G401.6 (cell line): ENCODE data around the gene SPDEF.

Experiments used
- FAIRE-seq: peaks from 2 replicates; lab custom pipeline; 2012; peaks lifted over from hg19 to GRCh38; lab: Jason Lieb, UNC

The SPDEF gene

DNA sequence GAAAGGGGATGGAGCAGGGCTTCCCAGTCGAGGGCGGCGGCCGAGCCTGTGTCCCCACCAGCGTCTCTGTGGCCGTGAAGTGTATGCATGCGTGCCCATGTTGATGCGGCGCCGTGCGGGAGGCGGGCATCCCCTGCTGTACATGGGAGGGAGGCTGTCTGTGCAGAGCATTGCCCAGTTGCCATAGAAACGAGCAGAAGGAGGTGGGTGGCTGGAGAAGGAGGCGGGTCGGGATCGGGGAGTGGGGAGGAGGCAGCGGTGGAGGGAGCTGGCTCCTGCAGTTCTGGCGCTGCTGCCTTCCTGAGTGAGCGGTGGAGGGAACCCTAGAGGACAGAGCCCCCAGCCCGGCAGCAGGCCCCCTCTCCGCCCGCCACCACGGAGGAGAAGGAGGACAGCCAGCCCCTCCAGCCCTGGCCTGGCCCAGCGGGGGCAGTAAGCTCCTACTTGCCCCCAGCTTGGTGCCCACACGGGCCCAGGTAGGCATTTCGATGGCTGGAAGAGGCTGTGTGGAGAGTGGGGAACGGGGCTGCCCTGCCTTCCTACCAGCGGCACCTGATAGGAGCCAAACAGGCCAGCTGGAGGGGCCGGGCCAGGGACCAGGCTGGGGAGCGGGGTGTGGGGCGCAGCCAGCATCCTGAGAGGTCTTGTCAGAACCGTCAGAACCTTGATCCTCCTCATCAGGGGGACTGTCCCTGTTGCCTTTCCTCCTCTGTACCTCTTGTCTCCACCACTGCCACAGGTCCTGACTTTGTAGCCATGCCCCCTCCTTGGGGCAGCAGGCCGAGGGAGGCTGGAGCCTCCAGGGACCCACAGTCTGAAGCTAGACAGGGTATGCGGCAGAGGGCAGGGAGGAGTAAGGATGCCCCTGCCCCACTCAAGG is 41.3 kb downstream of the SPDEF start:
- FAIRE-seq, result no peak

DNA sequence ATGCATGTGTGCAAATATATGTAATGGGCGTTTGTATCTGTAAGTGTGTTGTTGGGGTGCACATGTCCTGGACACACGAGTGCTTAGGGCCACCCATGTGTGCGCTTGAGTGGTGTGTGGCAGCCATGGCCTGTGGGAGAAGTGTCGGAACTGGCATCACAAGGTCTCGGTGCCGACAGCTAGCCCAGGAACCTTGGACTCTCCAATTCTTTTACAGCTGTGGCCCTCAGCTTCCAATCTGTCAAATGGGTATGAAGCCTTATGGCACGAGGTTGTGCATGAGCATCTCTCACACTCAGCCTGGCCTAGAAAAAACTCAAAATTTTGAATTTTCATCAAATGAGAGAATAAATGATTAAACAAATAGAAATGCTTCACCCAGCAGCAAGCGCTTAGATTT is 42.0 kb downstream of the SPDEF start:
- no peak for FAIRE-seq

DNA sequence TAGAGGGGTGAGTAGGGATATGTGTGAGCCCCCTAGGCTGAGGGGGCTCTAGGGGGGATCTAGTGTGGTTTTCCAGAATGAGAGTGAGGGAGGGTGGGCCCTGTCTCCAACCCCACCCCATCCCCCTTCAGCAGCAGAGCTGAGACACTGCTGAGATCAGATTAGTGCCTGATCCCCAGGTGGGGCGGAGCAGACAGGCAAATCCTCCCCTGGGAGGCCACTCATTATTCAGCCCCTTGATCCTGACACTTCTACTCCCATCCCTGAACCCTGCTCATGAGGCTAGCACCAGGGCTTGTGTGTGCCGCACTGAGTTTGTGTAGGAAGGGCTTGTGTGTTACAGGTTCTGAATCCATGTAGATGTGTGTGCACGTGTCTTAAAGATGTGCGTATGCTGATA is 42.5 kb downstream of the SPDEF start:
- no peak for FAIRE-seq

DNA sequence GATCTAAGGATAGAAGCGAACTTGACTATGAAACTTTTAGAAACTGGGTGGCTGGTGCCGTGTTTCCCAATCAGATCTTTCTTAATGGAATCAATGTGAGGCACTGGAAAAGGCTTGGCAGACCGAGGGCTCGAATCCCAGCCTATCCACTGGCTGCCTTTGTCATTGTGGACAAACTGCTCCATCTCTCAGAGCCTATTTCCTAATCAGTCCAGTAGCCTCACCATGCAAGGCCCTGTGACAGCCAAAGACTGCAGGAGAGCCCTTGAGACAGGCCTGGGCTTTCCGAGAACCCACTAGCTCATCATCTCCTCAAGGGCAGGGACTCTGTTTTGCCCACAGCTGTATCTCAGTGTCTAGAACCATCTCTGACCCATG is 43.4 kb downstream of the SPDEF start:
- no peak for FAIRE-seq

DNA sequence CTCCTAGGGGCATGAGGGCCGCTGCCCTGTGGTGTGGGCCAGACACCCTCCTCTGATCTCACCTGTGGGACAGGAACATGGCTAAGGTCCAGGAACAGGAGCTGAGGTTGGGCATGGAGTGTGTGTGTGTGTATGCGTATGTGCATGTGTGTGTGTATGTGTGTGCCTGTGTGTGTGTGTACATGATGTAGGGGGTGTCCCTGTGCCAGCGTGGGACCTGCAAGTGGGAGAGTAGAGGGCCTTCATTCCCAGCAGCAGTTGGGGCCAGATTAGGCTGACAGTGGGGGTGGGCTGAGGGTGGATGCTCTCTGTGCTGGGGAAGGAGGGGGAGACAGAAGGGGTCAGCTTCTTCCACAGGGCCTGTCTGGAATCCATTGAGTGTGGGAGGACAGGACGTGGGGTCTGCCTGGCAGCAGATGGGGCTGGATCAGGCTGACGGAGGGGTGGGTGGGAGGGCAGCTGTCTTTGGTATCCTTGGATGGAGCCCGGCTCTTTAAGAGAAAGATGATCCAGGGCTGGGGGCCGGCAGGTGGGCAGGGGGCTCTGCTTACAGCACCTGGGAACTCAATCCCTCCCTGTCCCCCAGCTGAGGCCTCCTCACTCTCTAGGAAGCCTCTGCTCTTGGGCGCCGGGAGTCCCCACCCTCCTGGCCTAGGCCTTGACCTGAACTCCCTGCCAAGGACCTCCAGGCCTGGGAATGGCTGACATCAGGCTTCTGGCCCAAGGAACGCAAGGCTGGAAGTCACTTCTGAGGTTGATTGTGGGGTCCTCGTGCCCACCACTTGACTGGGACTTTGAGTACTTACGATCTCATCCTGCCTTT is 44.0 kb downstream of the SPDEF start:
- no peak for FAIRE-seq

GRCh38 chr6:34511214-34511914 is 44.8 kb downstream of the SPDEF start:
- no peak for FAIRE-seq

DNA sequence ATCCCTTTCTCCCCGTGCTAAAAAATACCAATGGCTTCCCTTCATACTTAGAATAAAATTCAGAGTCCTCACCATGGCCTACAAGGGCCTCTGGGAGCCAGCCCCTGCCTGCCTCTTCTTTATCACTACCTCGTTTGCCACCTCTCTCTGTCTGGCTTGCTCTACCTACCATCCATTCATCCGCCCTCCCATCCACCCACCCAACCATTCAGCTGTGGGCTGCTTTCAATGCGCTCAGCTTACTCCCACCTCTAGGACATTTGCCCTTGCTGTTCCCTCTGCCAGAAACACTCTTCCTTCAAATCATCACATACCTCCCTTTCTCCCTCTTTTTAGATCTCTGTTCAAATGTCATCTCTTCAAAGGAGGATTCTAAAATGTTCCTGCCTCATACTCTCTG is 45.8 kb downstream of the SPDEF start:
- FAIRE-seq, result no peak

GRCh38 chr6:34509782-34510181 is 46.3 kb downstream of the SPDEF start:
- FAIRE-seq, result no peak

GRCh38 chr6:34508425-34508824 is 47.7 kb downstream of the SPDEF start:
- no peak for FAIRE-seq

DNA sequence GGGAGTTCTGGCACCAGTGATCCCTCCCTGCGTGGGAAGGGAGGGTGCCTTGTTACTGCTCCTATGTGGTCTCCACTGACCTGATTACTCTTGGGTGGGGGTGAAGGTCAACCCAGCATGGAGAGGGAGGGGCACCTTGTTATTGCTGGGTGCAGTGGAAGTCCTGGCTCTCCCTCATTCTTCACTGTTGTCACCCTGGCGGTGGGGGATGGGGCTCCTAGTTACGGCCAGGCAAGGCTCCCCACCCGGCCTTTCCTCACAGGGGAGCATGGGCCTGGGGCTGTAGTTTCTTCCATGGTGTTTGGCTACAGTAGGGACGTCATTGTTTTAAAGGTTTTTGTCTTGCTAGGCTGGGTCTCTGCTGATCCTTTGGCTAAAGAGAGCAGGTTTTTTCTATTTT is 49.4 kb downstream of the SPDEF start:
- no peak for FAIRE-seq

DNA sequence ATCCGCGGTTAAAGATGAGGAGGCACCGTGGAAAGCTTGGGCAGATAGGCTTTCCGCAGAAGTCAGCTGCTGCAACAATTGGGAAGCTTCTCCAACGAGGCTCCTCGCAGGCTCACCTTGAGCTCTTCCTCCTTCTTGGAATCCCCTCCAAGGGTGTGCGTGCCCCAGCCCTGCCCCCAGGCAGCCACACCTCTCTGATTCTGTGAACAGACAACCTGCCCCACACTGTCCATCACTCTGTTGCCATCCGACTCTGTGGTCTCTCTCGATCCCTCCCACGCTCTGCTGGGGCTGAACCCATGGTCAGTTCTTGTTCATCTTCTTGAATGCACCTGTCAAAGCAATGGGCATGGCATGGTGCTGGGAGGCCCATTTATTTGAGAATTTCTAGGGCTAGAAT is 58.7 kb downstream of the SPDEF start:
- no peak for FAIRE-seq

DNA sequence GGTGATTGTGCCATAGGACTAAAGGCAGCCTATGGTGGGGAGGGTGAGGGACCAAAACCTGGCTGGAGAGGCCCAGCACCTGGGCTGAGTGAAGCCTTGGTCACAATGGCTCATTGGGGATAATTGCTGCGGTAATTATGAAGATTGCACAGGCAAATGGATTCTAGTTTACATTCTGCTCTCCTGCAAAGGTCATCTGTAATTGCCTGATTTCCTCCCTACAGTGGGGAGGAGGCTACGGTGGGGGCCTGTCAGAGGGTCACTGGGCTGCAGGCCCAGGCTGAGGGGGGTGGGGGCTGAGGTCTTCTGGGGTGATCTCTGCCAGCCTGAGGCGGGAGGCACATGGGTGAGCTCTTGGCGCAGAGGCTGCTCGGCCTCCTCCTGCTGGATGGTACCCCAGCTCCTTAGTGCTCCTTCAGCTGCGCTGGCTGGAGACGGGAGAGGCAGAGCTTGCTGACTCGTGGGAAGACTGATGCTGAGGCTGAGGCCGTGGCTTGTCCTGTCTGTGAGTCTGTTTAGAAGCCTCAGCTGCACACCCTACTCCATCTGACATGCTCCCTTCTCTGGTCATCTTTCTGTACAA is 59.9 kb downstream of the SPDEF start:
- no peak for FAIRE-seq

GRCh38 chr6:34494973-34495372 is 61.2 kb downstream of the SPDEF start:
- FAIRE-seq, result no peak

DNA sequence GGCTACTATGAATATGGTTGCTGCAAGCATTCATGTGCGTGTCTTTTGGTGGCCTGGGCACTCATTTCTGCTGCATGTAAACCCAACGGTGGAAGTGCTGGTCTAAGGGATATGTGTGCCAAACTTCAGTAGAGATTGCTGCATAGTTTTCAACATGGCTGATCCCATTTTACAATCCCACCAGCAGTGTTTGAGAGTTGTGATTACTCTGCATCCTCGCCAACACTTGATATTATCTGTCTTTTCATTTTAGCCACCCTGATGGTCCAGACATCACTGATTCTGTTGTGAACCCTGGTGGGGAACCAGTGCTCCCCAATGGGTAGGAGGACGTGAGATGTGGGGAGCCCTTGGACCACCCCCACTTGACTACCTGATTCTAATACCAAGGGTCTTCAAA is 62.8 kb downstream of the SPDEF start:
- FAIRE-seq, result no peak

- FAIRE-seq, result no peak
Observed at GRCh38 chr6:34491091-34491430, 65.1 kb downstream of the SPDEF start.

DNA sequence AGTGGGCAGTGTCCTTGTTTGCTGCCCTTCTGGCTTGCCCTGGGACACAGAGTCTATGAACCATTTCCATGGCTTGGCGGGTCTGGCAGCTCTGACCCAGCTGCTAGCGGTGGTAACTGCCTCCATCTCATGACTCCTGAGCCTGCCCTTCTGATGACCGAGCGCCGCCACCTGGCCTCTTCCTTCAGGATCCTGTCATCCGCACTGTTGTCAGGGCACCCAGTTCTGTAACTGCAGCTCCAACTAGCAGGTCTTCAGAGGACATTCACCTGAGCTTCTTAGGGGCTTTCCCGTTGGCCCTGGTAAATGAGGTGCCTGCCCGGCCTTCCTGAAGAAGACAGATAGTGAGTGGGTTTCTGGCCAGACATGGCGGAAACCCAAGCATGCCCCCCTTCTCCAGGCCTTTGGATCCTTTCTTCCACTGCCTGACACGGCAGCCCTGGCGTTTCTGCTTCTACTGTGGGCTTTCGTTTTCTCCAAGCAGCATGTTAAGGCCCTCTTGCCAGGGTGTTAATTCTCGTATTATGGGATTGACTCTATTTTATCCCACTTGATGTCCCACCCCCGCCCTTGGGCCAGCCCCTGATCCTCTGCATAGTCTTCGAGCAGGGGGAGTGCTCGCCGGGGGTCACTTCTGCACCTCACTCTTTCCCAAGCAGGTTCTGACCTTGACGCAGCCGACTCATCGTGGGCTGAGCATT is 65.6 kb downstream of the SPDEF start:
- no peak for FAIRE-seq

DNA sequence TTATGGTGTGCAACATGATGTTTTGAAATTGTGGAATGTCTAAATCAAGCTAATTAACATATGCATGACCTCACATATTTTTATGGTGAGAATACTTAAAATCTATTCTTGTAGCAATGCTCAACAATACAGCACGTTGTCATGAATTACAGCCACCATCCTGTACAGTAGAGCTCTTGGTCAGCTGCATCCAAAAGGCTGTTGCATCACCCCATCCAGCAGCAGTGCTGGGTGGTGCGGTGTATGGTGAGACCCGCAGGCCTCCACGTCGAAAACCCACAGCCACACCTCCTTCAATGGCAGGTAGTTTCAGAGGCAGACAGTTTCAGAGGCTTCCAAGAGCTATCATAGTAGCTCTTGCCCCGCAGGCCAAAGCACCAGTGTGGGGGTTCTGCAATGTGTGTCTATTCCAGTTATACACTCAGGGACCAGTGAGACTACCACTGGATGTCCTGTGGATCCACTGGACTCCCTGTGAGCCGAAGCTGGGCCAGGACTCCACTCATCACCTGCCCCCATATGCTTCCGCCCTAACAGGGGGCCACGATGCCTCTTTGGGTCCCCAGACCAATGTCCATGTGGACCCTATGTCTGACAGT is 66.8 kb downstream of the SPDEF start:
- no peak for FAIRE-seq
